Breast epithelium (tissue), 3 donors: ENCODE measurements around the gene PROM2.

Source experiments
- POLR2A ChIP-seq: fragments of 450-650 bp; IDR thresholded peaks from one replicate; pipeline ENCODE4 v1.6.1; 2016; ENCODE audit warnings: antibody characterized with exemption, mild to moderate bottlenecking, moderate library complexity
- POLR2AphosphoS5 ChIP-seq, 3 donors: sonication (generic); formaldehyde crosslinking; IDR thresholded peaks; one replicate each; pipeline ENCODE4 v1.6.1; 2017; ENCODE audit warnings: antibody characterized with exemption in 3 of 3
- TF ChIP-seq, protein P1 (sequence below), 3 donors: fragments of 450-650 bp; IDR thresholded peaks; one replicate each; pipeline ENCODE4 v1.5.1; 2016 to 2017; ENCODE audit warnings: antibody characterized with exemption in 3 of 3, mild to moderate bottlenecking in 3 of 3, moderate library complexity in 3 of 3

DNA sequence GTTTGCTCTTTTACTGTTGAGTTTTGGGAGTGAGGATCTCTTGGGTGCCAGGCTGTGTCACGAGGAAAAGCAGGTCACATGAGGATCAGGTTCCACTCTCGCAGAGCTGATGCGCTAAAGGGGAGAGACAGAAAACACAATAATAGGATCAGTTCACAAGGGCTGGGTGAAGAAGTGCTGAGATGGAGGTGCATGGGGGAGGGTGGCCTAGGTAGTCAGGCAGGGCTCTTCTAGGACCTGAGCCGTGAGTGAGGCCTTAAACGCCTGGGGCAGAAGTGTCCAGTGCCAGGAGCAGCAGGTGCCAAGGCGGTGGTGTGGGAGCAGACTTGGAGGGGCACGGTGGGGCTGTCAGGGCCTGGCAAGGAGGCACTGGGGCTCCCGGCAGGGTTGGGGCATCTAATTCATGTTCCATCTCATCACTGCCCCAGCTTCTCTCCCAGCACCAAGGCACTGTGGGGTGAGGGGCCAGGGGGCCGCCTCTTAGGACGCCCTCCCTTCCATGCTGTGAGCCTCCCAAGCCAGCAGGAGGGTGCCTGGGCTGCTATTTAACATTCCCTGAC is 32.2 kb downstream of the PROM2 start:
- TF ChIP-seq, protein P1, sequence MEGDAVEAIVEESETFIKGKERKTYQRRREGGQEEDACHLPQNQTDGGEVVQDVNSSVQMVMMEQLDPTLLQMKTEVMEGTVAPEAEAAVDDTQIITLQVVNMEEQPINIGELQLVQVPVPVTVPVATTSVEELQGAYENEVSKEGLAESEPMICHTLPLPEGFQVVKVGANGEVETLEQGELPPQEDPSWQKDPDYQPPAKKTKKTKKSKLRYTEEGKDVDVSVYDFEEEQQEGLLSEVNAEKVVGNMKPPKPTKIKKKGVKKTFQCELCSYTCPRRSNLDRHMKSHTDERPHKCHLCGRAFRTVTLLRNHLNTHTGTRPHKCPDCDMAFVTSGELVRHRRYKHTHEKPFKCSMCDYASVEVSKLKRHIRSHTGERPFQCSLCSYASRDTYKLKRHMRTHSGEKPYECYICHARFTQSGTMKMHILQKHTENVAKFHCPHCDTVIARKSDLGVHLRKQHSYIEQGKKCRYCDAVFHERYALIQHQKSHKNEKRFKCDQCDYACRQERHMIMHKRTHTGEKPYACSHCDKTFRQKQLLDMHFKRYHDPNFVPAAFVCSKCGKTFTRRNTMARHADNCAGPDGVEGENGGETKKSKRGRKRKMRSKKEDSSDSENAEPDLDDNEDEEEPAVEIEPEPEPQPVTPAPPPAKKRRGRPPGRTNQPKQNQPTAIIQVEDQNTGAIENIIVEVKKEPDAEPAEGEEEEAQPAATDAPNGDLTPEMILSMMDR (IDR thresholded peaks at IDR 0.05) = no peak
- TF ChIP-seq POLR2AphosphoS5 (IDR thresholded peaks at IDR 0.05) = no peak
- TF ChIP-seq POLR2A = no peak
